NCI-H1048 (cell line): ENCODE results near the gene ABI3BP.

Source experiments
- DNase-seq: peaks from one replicate; lab custom pipeline; 2025; lab: John Stamatoyannopoulos, UW

Gene ABI3BP

DNA sequence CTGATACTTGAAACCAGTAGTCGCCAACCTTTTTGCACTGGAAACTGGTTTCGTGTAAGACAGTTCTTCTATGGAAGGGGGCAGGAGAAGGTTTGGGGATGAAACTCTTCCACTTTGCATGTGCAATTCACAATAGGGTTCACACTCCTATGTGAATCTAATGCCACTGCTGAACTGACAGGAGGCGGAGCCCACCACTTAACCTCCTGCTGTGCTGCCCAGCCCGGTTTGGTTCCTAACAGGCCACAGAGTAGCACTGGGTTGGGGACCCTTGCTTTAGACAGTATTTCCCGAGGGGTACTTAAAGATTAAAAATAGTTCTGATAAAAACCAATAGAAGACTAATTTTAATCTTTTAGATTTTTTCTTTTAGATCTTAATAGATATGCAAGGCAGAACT, 272.8 kb downstream of the ABI3BP start:
- no peak for DNase-seq

GRCh38 chr3:100719136-100719535, 274.1 kb downstream of the ABI3BP start:
- DNase-seq, result no peak

DNA sequence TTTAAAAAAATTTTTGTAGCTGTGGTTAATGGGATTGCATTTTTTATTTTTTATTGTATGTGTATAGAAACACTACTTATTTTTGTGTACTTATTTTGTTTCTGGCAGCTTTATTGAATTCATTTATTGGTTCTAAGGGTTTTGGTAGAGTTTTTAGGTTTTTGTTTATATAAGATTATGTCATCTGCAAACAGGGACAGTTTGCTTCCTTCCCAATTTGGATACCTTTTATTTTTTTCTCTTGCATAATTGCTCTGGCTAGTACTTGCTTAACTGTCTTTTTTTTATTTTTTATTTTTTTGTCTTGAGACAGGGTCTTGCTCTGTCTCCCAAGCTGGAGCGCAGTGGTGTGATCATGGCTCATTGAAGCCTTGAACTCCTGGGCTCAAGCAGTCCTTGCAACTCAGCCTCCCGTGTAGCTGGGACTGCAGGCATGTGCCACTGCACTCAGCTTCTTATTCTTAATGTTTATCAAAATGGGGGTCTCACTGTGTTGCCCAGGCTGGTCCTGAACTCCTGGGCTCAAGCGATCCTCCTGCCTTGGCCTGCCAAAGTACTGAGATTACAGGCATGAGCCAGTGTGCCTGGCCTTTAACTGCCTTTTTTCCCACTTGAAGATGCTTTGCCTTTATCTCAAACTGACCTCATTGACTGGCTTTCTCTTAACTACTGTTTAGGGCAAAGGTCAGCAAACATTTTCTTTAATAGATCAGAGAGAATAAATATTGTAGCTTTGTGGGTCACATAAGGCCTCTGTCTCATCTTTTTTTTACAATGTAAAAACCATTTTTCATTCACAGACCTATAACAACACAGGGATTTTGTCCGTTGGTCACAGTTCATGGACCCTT, 275.4 kb downstream of the ABI3BP start:
- no peak for DNase-seq

DNA sequence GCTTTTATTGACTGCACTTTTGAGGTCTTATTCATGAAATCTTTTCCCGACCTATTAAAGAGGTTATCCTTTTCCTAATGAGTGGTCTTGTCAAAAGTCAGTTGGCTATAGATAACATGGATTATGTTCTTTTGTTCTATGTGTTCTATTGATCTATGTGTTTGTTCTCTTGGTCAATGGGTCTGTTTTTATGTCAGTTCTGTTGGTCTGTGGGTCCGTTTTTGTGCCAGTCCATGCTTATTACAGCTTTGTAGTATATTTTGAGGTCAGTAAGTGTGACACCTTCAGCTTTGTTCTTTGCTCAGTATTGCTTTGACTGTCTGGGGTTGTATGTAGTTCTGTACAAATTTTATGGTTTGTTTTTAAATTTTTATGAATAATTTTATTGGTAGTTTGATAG, 276.2 kb downstream of the ABI3BP start:
- DNase-seq, result no peak

- no peak for DNase-seq
Measured at GRCh38 chr3:100715176-100715575, 278.0 kb downstream of the ABI3BP start.

GRCh38 chr3:100710261-100710968, 282.8 kb downstream of the ABI3BP start:
- no peak for DNase-seq

- no peak for DNase-seq
Measured at GRCh38 chr3:100709842-100710260, 283.4 kb downstream of the ABI3BP start.

GRCh38 chr3:100708989-100709841, 284.0 kb downstream of the ABI3BP start, which contains the start of gene TFG:
Gene TFG (plus strand): TSS chr3:100709494. CDS start chr3:100713686, 4,192 bp downstream.
- DNase-seq, result peak; percentile 94

DNA sequence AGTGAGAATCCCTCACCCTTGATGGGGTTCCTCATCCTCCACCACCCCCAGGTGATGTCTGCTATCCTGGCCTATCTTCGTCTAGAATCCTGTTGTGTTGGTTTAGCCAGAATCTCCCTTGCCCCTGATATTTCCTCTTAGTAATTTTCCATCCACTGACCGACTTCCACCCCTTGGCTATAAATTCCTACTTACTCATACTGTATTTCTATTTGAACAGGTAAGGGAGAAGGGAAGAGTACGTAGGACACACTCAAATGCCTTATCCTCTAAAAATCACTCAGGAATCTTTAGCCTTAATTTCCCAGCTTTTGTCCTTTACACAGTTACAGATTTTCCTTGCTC, 284.6 kb downstream of the ABI3BP start:
- no peak for DNase-seq

GRCh38 chr3:100706365-100706764, 286.9 kb downstream of the ABI3BP start:
- DNase-seq, result no peak

GRCh38 chr3:100703865-100704264, 289.4 kb downstream of the ABI3BP start:
- DNase-seq, result no peak

DNA sequence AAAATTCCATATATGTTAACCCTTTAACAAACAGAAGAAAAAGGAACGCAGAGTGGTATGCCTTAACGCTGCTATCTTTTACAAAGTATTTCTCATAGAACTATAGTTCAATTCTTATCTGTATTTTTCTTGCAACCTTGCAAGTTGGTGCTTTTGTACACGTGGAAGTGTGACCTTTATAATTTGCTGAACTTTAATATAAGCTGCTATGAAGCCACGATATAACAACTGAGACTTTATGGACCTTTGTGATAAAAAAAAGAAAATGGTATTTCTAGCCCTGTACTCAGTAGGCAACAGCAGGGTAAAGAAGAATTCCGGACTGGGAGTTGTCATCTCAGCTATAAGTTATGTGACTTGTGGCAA, 290.3 kb downstream of the ABI3BP start:
- DNase-seq, result no peak

- no peak for DNase-seq
Measured at GRCh38 chr3:100702082-100702979, 290.9 kb downstream of the ABI3BP start.

- no peak for DNase-seq
Measured at GRCh38 chr3:100700708-100701107, 292.5 kb downstream of the ABI3BP start.
